Skin of body (tissue), 2 donors: Measurements from ENCODE around the gene RPL31. TPM values are rescaled to one million over a fixed set of nuclear protein-coding genes. Genes with fewer than 3 reads are reported as not detected.

Source experiments
- DNase-seq: peaks from one replicate; lab custom pipeline; 2025; lab: John Stamatoyannopoulos, UW
- total RNA-seq: library from RNA; depleted of rRNA; stranded (reverse); fragments of >200 nt; gene quantifications from one replicate; pipeline ENCODE4 v1.2.3, GENCODE V29; 2014

RPL31 gene
- total RNA-seq, 1 donor from 2014 or later: 1,726 TPM

GRCh38 chr2:100993294-100993693 is 8.8 kb upstream of the RPL31 start:
- no peak for DNase-seq

GRCh38 chr2:100995309-100996075 is 6.6 kb upstream of the RPL31 start:
- DNase-seq: no peak

GRCh38 chr2:100997509-100998234 is 4.4 kb upstream of the RPL31 start:
- no peak for DNase-seq

- DNase-seq: no peak
Measured at GRCh38 chr2:100998235-100998573, 3.9 kb upstream of the RPL31 start.

- no peak for DNase-seq
Measured at GRCh38 chr2:100999995-101000394, 2.1 kb upstream of the RPL31 start.

GRCh38 chr2:101002562-101003277 is 631 bp downstream of the RPL31 start:
- no peak for DNase-seq

GRCh38 chr2:101003278-101003775 is 1.2 kb downstream of the RPL31 start:
- no peak for DNase-seq

GRCh38 chr2:101004620-101005325 is 2.7 kb downstream of the RPL31 start:
- DNase-seq: no peak

GRCh38 chr2:101006065-101006715 is 4.1 kb downstream of the RPL31 start:
- DNase-seq: no peak

- no peak for DNase-seq
Measured at GRCh38 chr2:101007415-101008345, 5.6 kb downstream of the RPL31 start.

GRCh38 chr2:101011152-101011551 is 9.1 kb downstream of the RPL31 start:
- DNase-seq: no peak

- DNase-seq: no peak
Measured at GRCh38 chr2:101012054-101012705, 10.1 kb downstream of the RPL31 start.

- DNase-seq: peak; percentile 42
Measured at GRCh38 chr2:101012706-101013181, 10.7 kb downstream of the RPL31 start.

- DNase-seq: no peak
Measured at GRCh38 chr2:101014264-101014857, 12.3 kb downstream of the RPL31 start.

GRCh38 chr2:101017371-101017770 is 15.3 kb downstream of the RPL31 start:
- no peak for DNase-seq

GRCh38 chr2:101018934-101019333 is 16.8 kb downstream of the RPL31 start:
- no peak for DNase-seq

- no peak for DNase-seq
Measured at GRCh38 chr2:101022221-101022620, 20.1 kb downstream of the RPL31 start.

- DNase-seq: no peak
Measured at GRCh38 chr2:101023327-101024107, 21.4 kb downstream of the RPL31 start.
